ENCODE results near the gene NSD1. TPM values are rescaled to one million over a fixed set of nuclear protein-coding genes. Genes with fewer than 3 reads are reported as not detected.

NSD1 gene
- total RNA-seq, 1 donor: 53.2 TPM

GRCh38 chr5:177209610-177210009 is 76.0 kb downstream of the NSD1 start:
- Histone ChIP-seq H3K36me3 (ENCODE audit: insufficient read depth, low read length) (peaks cover 70% of the 10 kb centered on the region), H3K4me3 (ENCODE audit: insufficient read depth, low read length) (no peak overlapping the region), H3K27me3 (ENCODE audit: insufficient read depth, low read length) (no peaks in the 10 kb centered on the region), H3K4me1 (ENCODE audit: insufficient read depth, low read length) (no peaks in the 10 kb centered on the region), H3K4me2 (ENCODE audit: insufficient read depth, low read length) (no peak overlapping the region), H3K79me2 (ENCODE audit: insufficient read depth, low read length) (peaks cover 46% of the 10 kb centered on the region), H3K9me3 (ENCODE audit: low read depth, low read length) (no peaks in the 10 kb centered on the region), H2AFZ (ENCODE audit: low read length) (no peak overlapping the region), H4K20me1 (ENCODE audit: insufficient read depth, low read length) (peaks cover 11% of the 10 kb centered on the region), H3K27ac (ENCODE audit: low read depth, low read length) (no peak overlapping the region)
- DNase-seq (ENCODE audit: insufficient read length, low spot score, missing footprints): no peak
- no peak for TF ChIP-seq CTCF (IDR thresholded peaks at IDR 0.05; ENCODE audit: extremely low read depth, low read depth, low read length)

GRCh38 chr5:177212242-177212641 is 78.7 kb downstream of the NSD1 start:
- no peak for DNase-seq (ENCODE audit: insufficient read length, low spot score, missing footprints)
- no peak for TF ChIP-seq CTCF (IDR thresholded peaks at IDR 0.05; ENCODE audit: extremely low read depth, low read depth, low read length)
- no peak overlapping the region for H2AFZ ChIP-seq (ENCODE audit: low read length)
- H3K4me2 ChIP-seq (ENCODE audit: insufficient read depth, low read length): no peak overlapping the region
- peaks cover 68% of the 10 kb centered on the region for H3K79me2 ChIP-seq (ENCODE audit: insufficient read depth, low read length)
- no peak overlapping the region for H3K27ac ChIP-seq (ENCODE audit: low read depth, low read length)
- H3K9me3 ChIP-seq (ENCODE audit: low read depth, low read length): no peaks in the 10 kb centered on the region
- H3K4me3 ChIP-seq (ENCODE audit: insufficient read depth, low read length): no peak overlapping the region
- no peaks in the 10 kb centered on the region for H3K4me1 ChIP-seq (ENCODE audit: insufficient read depth, low read length)
- H4K20me1 ChIP-seq (ENCODE audit: insufficient read depth, low read length): peaks cover 13% of the 10 kb centered on the region
- no peaks in the 10 kb centered on the region for H3K27me3 ChIP-seq (ENCODE audit: insufficient read depth, low read length)
- peaks cover 63% of the 10 kb centered on the region for H3K36me3 ChIP-seq (ENCODE audit: insufficient read depth, low read length)

GRCh38 chr5:177220576-177220975 is 87.0 kb downstream of the NSD1 start:
- no peaks in the 10 kb centered on the region for H3K9me3 ChIP-seq (ENCODE audit: low read depth, low read length)
- no peaks in the 10 kb centered on the region for H3K27me3 ChIP-seq (ENCODE audit: insufficient read depth, low read length)
- peaks cover 97% of the 10 kb centered on the region for H3K79me2 ChIP-seq (ENCODE audit: insufficient read depth, low read length)
- no peak for TF ChIP-seq CTCF (IDR thresholded peaks at IDR 0.05; ENCODE audit: extremely low read depth, low read depth, low read length)
- no peak for DNase-seq (ENCODE audit: insufficient read length, low spot score, missing footprints)
- peaks cover 43% of the 10 kb centered on the region for H4K20me1 ChIP-seq (ENCODE audit: insufficient read depth, low read length)
- no peak overlapping the region for H3K27ac ChIP-seq (ENCODE audit: low read depth, low read length)
- no peak overlapping the region for H2AFZ ChIP-seq (ENCODE audit: low read length)
- no peak overlapping the region for H3K4me2 ChIP-seq (ENCODE audit: insufficient read depth, low read length)
- no peak overlapping the region for H3K4me3 ChIP-seq (ENCODE audit: insufficient read depth, low read length)
- H3K4me1 ChIP-seq (ENCODE audit: insufficient read depth, low read length): no peaks in the 10 kb centered on the region
- H3K36me3 ChIP-seq (ENCODE audit: insufficient read depth, low read length): peaks cover 7% of the 10 kb centered on the region

GRCh38 chr5:177222269-177222668 is 88.7 kb downstream of the NSD1 start:
- no peak for DNase-seq (ENCODE audit: insufficient read length, low spot score, missing footprints)
- TF ChIP-seq CTCF (IDR thresholded peaks at IDR 0.05; ENCODE audit: extremely low read depth, low read depth, low read length): no peak
- Histone ChIP-seq H3K4me3 (ENCODE audit: insufficient read depth, low read length) (no peak overlapping the region), H3K27me3 (ENCODE audit: insufficient read depth, low read length) (no peaks in the 10 kb centered on the region), H4K20me1 (ENCODE audit: insufficient read depth, low read length) (peaks cover 44% of the 10 kb centered on the region), H3K4me1 (ENCODE audit: insufficient read depth, low read length) (no peaks in the 10 kb centered on the region), H2AFZ (ENCODE audit: low read length) (no peak overlapping the region), H3K4me2 (ENCODE audit: insufficient read depth, low read length) (no peak overlapping the region), H3K27ac (ENCODE audit: low read depth, low read length) (no peak overlapping the region), H3K9me3 (ENCODE audit: low read depth, low read length) (no peaks in the 10 kb centered on the region), H3K79me2 (ENCODE audit: insufficient read depth, low read length) (peaks cover 98% of the 10 kb centered on the region), H3K36me3 (ENCODE audit: insufficient read depth, low read length) (peaks cover 5% of the 10 kb centered on the region)

Measured in osteoblast (primary cell).